Glomerular endothelial cell (primary cell): Measurements from ENCODE around the gene GPM6B. TPM values are rescaled to one million over a fixed set of nuclear protein-coding genes. Genes with fewer than 3 reads are reported as not detected.

Experiments used
- DNase-seq: peaks from one replicate; pipeline ENCODE4 v3.0.0-alpha.2; 2011; ENCODE audit warnings: low read depth, low spot score; ENCODE audit errors: extremely low read depth
- total RNA-seq: library from RNA; depleted of rRNA; stranded (reverse); fragments of >200 nt; gene quantifications from 2 replicates; pipeline ENCODE4 v1.2.3, GENCODE V29; 2015

Gene GPM6B
- total RNA-seq, 1 donor from 2014 or later: 0.06 TPM

DNA sequence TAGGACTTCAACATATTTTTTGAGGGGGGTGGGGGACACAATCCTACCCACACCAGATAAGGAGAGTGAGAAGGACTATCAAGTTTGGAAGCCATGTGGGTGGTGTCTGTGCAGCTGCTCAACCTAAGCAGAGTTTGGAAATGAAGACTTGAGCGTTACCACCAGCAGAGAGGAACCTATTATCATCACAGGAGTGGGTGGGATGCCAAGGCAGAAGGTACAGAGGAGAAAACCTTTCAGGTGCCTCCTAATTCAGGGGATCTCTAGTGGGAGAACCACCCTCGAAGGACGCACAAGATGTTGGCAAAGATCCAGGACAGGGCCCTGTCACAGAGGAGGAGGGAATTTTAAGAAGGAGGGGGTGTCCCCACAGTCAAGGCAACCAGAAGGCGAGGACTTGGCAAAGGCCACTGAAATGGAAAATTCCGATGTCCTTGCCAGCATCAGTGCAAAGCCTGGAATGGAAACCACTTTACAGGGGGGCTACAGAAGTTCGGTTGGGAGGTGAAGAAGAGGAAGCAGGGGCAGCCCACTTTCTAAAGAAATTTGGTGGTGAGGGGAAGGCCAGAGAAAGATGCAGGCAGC lies 8.4 kb upstream of the GPM6B start:
- DNase-seq: no peak

DNA sequence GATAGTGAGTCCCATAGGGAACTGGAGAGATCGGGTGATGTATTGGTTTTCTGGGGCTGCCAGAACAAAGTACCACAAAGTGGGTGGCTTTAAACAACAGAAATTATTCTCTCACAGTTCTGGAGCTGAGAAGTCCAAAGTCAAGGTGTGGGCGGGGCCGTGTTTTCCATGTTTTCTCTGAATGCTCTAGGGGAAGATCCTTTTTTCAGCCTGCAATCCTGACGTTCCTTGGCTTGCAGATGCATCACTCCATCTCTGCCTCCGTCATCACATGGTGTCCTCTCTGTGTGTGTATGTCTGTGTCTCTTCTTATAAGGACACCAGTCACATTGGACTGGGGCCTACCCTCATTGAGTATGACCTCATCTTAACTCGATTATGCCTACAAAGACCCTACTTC lies 7.9 kb upstream of the GPM6B start:
- no peak for DNase-seq

DNA sequence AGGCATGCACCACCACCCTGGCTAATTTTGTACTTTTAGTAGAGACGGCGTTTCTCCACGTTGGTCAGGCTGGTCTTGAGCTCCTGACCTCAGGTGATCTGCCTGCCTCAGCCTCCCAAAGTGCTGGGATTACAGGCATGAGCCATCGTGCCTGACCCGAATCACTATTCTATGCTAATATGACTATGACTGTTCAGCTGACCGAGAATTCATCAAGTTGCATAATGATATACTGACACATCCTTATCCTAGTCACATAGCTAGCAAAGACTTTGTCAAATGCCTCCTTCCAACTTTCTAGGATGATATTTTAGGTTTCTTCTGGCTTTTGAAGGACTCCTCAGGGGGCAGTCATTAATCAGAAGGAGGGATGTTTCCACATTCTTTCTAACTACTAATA lies 4.8 kb upstream of the GPM6B start:
- no peak for DNase-seq

DNA sequence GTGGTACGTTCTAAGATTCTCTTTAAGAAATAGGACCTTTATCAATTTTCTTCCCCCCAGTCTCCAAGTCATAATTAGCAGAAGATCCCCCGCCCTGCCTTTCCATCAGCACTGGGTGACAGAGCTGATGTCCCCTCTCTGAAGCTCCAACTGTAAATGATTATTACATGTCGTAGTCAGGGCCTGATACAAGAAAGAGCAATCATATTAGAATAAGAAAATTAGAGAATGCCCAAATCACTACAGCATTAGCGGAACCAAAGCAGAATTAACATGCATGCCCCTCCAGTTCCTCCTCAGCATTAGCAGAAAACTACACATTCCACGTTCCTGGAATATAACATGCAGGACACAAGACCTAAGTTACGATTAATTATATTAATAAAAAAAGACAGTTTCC lies 717 bp downstream of the GPM6B start:
- no peak for DNase-seq

DNA sequence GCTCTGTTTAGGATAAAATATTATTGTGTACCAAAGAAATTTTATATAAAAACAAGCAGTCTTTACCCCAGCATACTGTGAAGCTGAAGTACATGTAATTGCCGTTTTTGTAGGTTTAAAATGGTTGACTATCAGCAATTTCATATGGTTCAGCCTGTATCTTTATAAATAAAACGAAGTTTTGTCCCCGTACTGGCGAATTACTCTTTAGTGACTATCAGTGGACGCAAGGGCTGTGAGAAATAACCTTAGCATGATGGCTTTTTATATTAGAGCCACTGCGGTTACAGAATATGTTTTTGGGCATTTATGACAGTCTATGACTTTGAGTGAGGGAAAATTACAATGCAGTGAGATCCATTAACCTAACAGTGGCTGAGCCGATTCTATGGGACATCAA lies 1.2 kb downstream of the GPM6B start:
- no peak for DNase-seq

DNA sequence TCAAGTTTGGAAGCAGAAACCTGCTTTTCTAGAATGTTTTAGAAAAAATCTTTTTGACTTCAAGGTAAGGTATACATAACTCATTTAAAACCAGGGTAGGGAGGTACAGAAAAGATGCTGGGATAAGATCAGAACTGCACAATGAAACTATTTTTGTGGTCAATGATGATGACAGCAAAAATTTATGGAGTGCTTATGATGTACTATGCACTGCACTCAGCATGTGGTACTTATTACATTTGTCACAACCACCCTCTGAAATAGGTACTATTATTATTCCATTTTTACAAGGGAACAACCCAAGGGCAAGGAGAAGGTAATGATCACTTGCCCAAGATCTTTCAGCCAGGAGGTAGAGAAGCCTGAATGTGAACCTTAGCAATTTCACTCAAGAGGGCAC lies 8.0 kb downstream of the GPM6B start:
- DNase-seq: no peak

DNA sequence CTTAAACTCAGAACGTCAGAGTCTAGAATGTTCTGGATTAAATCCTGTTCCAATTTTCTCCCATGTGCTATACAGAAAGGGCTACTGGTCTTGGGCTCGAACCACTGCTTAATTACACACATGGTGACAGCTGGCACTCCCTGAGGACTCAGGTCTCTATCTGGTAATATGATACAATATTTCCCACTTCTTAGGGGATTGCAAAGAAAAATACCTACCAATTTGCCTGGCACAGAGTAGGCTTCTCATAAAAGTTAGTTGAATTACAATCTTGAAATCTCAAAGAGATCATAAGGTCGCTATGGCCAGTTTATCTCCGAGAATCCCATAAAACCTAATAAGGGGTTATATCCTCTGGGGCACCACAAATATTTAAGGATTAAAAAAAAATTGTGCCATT lies 8.6 kb downstream of the GPM6B start:
- no peak for DNase-seq

DNA sequence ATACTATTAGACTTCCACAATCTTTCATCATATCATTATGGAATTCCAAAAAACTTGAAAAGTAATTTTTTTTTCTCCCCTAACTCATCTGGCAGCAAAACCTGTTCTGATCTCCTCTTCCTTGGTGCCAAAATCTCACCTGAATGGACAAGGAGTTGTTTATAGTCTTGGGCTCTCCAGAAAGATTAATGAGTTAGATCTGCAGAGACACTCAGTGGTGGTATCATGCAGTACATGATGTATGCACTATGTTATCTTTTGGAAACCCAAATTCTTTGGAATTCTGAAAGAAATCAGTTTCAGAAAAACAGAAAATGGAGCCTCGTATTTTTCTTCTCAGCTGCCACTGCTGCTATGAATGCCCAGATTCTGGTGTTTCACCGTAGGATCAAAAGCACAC lies 11.7 kb downstream of the GPM6B start:
- DNase-seq: no peak

DNA sequence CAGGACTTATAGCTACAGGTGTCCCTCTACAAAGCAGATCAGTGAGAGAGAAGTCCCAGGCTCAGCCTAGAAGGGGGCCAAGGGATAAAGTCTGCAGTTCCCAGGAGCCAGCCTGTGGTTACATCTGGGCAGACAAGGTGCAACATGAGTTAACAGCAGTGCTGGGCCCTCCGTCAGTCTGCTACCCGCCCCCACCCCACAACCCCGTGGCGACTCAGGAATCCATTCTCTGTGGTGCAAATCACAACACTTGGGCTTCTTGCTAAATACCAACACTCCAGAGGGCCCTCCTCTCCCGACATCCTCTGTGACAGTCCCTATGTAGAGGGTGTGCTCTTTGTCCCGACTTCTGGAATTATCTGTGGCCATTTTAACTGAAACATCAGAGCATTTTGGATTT lies 13.8 kb downstream of the GPM6B start:
- DNase-seq: no peak

DNA sequence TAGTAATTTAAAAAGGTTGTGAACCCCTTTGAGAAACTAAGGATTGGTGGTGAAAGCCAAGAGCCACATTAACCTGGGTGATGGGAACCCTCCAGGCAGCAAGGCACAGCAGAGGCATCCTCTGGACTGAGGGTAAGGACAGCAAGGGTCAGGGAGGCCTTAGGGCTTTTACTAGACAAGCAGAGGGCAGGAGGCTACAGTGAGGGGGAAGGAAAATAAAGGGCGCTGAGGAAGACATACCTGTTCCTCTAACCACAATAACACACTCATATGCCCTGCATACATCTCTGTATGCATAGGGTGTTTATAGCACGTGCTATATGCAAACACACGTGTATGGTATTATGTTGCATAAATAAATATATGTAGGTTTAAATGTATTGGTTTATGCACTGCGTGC lies 18.7 kb downstream of the GPM6B start:
- DNase-seq: no peak

DNA sequence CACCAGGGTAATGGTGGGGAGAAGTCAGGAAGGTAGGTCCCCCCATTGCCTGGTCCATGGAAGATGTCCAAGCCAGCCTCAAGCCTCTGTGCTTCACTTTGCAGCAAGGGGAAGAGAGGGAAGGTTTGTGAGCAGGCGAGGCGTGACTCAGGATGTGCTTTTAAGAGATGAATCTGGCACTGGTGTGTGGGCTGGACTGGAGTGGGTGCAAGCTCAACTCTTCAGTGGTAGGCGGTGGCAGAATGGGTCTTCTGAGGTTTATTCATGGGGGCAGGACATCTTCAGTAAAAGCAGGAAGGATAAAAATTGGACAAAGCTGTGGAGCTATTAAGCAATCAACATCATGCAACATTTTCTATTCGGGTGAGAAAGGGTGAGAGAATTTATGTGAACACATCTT lies 19.4 kb downstream of the GPM6B start:
- no peak for DNase-seq

DNA sequence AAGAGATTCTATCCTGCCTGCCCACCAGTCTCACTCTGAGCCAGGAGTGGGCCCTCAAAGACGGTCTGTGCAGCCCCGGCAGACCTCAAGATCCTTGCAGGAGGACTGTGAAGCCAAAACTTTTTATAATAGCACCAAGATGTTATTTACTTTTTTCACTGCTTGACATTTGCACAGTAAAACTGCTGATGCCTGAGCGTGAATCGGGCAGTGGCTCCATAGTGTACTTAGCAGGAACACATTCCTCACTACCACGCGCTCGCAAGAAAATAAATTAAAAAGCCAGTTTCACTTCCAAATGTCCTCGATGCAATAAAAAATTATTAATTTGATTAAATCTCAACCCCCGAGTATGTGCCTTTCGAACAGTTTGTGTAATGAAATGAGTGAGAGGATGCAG lies 22.5 kb downstream of the GPM6B start:
- no peak for DNase-seq

DNA sequence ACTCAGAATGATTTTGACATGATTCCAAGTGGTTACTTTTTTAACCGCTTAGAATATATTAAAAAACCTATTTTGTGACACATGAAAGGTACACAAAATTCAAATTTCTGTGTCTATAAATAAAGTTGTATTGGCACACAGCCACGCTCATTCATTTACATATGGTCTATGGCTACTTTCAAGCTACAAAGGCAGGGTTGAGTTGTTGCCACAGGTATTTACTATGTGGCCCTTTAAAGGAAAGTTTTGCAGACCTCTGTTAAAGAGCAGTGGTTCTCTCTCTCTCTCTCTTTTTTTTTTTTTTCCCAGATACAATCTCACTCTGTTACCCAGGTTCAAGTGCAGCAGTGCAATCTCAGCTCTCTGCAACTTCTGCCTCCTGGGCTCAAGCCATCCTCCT lies 23.0 kb downstream of the GPM6B start:
- DNase-seq: no peak

DNA sequence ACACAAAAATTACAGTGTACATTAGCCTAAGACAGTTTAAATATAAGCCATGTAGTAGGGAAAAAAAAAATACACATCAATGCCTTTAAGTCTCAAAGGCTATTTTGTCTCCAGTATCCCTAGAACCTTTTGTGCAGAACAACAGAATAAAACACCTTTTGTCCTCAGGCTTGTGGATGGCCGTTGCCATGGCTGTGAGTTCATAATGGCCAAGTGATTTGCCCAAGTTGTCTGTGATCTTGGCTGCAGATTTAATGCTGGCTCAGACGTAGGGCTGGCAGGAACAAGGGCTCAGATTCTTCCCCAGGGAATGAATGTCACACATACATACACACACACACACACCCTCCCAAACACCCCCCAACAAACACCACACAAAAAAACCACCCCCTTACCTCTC lies 25.3 kb downstream of the GPM6B start:
- DNase-seq: no peak

DNA sequence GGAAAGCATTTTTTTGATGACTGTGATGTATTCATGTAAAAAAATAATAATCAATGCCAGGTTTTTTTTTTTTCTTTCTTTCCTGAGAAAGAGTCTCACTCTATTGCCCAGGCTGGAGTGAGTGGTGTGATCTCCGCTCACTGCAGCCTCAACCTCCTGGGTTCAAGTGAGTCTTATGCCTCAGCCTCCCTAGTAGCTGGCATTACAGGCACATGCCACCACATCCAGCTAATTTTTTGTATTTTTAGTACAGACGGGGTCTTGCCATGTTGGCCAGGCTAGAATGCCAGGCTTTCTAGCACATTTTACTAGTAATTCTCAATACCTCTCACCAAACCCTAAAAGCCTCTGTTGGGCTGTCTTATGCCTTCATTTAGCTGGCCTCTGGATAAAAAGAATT lies 25.7 kb downstream of the GPM6B start:
- no peak for DNase-seq

DNA sequence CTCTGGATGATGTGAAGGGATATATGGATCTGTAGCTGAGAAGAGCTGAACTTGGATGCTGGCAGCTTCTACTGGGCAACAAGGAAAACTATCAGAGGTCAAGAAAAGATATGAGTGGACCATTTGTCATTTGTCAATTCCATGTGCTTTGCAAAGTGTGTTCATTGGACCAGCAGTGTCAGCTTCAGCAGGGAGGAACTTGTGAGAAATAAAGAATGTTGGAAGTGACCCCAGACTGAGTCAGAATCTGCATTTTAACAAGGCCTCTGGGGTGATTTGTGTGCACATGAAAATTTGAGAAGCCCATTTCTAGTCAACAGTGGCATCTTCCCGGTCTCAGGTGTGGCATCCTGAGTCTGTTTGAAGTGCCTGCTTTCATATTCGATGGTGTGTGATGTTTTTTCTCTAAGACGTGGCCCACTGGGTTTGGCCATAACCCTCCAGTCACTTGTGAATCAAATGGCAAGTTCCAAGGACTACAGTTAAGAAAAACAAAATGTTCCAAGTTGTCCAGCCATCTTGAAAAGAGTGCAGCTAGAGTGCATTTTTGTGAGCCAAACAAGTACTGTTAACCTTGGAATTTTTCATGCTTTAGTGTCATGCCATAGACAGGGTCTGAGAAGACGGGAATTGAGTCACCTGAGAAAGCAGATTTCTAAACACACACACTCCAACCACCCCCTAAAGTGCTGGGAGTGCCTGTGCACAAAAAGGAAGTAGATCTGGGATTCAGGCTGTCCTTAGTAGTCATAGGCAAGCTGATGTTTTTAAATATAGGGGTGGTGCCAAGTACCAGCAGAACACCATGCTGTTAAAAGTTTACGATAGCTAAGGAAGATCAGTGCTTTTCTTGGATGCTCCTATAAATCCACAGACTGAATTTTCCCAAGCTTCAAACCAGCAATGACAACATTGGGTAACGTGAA lies 26.4 kb downstream of the GPM6B start:
- DNase-seq: no peak

DNA sequence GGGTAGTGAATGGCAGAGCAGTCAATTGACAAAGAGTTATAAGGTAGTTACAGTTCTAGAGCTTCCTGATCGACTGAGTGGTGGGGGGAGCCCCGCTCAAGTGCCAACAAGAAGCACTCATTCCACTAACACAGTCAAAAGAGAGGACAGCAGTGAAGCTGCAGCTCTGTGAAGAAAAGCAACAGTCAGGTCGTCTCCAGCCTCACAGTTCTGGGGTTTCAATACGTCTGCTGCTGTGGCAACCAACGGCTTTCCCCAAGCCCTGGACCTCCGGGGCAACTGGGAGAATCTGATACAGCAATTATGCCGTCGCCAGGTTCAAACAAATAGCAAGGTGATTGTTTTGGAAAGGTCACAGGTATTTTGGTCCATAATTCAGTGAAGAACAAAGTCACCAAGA lies 30.8 kb downstream of the GPM6B start:
- no peak for DNase-seq

DNA sequence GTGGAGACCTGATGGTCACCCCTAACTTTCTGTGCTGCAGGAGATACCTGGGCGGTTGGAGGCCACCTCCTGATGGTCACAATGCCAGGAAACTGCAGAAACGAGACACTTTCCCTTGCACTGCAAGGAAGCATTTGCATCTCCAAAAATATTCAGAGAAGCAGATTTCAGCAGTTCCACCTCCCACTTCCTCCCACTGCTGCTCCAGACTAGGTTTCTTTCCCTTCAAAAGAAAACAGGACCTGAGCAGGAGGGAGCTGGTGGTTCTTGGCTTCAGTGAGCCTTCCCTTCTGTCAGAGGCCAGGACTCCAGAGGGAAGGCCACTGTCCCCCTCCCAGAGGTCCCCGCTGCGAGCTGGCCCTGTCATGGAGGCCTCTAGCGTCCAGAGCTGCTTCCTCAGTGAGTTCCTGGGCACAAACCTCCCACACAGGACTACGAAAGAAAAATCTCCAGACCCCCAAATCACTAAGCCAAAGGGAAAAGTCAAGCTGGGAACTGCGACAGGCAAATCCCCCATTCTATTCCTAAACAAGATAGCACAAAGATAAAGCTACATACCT lies 35.9 kb downstream of the GPM6B start:
- DNase-seq: no peak

DNA sequence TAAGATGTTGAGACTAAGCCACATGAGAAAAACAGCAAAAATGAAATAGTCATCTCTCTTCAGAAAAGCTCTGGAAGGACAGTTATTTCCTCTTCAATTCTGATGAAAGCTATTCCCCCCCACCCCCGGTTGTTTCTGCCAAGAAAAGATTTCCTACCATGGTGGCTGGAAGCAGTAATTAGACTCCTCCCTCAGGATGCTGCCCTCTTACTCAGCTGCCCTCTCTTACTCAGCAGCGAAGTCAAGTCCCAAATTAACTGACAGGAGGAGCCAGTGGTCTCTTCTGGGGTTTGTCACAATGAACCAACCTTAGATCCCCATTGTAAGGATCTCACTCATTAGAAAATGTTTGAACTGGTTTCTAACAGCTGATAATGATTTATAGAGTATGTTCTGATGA lies 38.0 kb downstream of the GPM6B start:
- DNase-seq: peak; percentile 5

DNA sequence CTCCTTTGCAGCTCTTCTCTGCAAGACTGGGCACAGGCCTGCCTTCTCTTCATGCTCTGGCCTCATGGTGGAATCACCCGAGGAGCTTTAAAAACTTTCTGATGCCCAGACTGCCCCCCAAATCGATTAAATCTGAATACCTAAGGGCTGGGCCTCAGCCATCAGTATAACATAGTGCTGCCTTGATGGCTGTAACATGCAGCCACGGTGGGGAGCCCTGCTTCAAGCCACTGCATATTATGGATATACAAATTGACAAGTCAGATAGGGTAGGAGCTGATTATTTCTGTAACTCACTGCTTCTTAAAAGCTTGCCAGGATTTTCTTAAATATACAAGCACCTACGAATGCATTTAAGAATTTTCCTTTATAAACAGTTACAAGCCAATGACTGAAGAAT lies 40.5 kb downstream of the GPM6B start:
- DNase-seq: no peak

DNA sequence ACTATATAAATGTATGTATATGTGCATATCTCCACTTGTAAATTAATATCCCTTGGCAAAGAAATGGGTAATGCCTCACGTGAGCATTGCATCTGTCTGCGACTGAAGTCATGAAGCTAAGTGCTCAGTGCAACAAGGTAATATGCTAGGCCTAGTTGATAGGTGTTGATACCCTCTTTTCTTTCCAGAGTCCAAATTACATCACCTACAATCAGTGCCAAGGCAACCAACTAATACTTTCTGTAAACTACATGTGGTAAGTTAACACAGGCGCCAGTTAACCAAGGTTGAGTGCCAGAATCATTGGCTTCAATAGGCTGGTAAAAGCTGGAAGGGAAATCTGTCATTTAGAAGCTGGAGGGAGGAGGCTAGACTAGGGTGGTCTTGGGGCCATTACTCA lies 41.1 kb downstream of the GPM6B start:
- DNase-seq: no peak

DNA sequence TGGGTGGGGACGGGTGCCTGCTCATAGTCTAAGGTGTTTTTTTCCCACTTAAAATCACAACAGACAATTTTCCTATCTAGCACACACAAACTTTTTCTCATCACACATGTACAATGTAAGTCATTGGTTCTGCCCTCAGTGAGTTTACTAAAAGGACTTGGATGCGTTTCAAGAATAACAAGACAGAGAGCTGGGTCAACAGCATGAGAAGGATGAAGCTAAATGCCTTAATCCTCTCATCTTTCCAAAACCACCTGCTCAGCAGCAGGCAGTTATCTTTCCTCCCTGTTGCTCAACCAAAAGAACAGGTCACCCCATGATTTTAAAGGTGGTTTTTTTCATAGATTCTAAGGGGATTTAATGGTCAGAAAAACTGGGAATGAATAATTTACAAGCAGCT lies 42.2 kb downstream of the GPM6B start:
- DNase-seq: no peak
